ACHN (cell line): Measurements from ENCODE around the gene MGA.

ENCODE experiments used
- DNase-seq: peaks from one replicate; pipeline ENCODE4 v3.0.0-alpha.2; 2015
- in situ Hi-C: cut with HindIII; loops from 2 replicates; pipeline ENCODE4 v1.10.0; 2017; ENCODE audit warnings: low sequenced_read_pairs, low pct_ligation_motif_present, low pct_unique_long_range_greater_than_20kb

MGA gene

GRCh38 chr15:41660235-41661077 is at the start of gene MGA:
Gene MGA, plus strand, starts transcription at chr15:41660405.
- in situ Hi-C loops = no loop called here

GRCh38 chr15:41620536-41621199 is 39.5 kb upstream of the MGA start:
- in situ Hi-C loops = no loop called here
- no peak for DNase-seq

More at GRCh38 chr15:41660235-41661077, at the start of gene MGA:
- DNase-seq = peak; percentile 93

DNA sequence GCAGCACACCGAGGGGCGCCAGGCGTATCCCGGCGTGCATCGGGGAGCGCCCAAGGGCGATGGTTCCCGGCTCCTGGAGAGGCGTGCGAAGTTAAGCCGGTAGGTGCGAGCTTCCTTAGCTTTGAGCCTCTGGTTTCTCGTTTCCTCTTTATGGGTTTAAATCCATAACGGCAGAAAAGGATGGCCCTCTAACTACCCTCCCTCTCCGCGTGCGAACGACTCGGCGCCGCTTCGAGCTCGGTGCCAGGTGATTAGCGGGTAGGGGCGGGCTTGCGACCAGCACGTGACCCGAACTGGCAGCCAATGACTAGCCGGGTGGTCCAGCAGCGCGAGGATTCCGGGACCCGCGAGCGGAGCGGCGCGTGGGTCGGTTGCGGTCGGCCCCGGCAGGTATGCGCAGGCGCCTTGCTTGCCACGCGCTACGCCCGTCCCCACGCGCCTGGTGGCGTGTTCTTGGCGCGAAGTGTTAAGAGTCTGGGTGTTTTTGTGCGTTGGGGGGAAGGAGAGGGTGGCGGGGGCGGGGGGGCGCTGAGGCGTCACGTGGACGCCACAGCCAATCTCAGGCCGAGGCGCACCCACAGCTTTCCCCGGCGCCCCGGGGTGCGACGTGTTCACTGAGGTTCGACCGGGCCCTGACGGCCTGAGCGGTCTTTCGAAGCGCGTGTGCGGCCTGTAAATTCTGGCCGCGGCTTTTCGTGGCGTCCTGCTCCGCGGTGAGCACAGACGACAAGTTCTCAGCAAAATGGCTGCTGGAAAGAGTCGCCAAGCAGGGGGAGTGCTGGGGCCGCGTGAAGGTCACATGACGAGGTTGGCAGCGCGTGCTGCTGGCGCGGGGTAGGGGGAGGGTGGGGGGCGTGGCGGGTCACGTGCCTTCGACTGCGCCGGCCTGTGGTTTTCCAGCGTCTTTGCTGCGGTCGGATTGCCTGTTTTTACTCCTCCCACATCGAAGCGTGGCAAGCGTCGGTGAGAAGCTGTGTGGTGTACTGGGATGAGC is 38.7 kb upstream of the MGA start:
- in situ Hi-C loops = no loop called here
- DNase-seq = peak; percentile 82

DNA sequence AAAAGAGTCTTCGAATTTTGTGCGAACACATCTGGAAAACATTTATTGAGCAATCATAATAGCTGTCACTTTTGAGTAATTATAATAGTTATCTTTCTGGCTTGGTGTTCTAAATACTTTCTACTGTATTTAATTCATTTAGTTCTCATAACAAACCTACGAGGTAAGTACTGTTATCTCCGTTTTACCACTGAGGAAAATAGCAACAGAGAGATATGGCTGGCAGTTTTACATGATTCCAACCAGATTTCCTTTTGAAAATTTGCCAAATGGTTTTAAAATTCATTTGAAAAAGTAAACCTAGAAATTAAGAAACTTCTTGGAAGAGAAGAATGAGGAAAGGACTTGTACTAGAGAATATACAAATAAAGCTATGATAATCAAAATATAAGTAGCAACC is 37.3 kb upstream of the MGA start:
- in situ Hi-C loops = no loop called here
- no peak for DNase-seq

DNA sequence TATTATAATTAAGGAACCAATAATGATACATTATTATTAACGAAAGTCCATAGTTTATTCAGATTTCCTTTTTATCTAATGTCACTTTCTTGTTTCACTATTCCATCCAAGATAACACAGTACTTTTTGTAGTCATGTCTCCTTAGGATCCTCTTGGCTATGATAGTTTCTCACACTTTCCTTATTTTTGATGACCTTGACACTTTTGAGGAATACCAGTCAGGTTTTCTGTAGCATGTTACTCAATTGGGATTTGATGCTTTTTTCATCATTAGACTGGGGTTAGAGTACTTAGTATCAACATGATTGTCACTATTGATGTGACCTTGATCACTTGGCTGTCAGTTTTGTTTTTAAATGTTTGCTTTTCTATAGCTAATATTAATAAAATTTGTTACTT is 33.0 kb upstream of the MGA start:
- in situ Hi-C loops = no loop called here
- DNase-seq = no peak

GRCh38 chr15:41629463-41629862 is 30.7 kb upstream of the MGA start:
- in situ Hi-C loops = no loop called here
- no peak for DNase-seq

- in situ Hi-C loops = no loop called here
- DNase-seq = no peak
Measured at GRCh38 chr15:41629883-41630282, 30.3 kb upstream of the MGA start.

GRCh38 chr15:41630616-41631217 is 29.5 kb upstream of the MGA start:
- in situ Hi-C loops = no loop called here
- DNase-seq = no peak

- in situ Hi-C loops = no loop called here
Measured at GRCh38 chr15:41631880-41632470, 28.2 kb upstream of the MGA start.

GRCh38 chr15:41633609-41634008 is 26.6 kb upstream of the MGA start:
- in situ Hi-C loops = no loop called here
- DNase-seq = no peak

More at GRCh38 chr15:41631880-41632470, 28.2 kb upstream of the MGA start:
- no peak for DNase-seq

DNA sequence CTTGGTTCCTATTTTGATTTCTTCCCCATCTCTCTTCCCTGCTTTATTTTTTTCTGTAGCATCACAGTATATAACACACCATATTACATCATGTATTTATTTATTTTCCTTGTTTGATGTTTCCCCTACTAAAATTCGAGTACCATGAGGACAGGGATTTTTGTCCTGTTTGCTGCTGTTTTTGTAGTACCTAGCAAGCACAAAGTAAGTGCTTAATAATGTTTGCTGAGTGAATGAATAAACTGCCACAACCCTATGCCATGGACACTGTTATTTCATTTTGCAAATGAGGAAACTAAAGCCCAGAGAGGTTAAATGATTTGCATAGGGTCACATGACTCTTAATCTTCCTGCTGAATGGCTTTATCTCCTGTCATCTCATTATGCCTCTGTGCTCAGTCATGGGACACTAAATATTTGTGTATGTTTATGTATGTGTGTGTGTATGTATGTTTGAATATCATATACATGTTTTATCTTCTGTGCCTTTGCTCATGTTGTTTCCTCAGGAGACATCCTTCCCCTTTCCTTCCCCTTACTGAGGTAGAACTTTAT is 26.1 kb upstream of the MGA start:
- in situ Hi-C loops = no loop called here
- no peak for DNase-seq

- no peak for DNase-seq
- in situ Hi-C loops = no loop called here
Measured at GRCh38 chr15:41637086-41637485, 23.1 kb upstream of the MGA start.

DNA sequence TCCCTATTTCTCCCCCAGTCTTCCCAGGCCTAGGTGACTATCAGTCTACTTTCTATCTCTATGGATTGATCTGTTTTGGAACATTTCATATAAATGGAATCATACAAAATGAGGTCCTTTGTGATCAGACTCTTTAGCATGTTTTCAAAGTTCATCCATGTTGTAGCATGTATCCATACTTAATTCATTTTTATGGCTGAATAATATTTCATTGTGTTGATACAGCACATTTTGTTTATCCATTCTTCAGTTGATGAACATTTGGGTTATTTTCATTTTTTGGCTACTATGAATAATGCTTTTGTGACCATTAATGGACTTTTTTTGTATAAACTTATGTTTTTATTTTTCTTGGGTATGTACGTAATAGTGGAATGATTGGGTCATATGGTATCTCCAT is 19.2 kb upstream of the MGA start:
- DNase-seq = no peak
- in situ Hi-C loops = no loop called here

GRCh38 chr15:41647262-41647661 is 12.9 kb upstream of the MGA start:
- DNase-seq = no peak
- in situ Hi-C loops = no loop called here

- in situ Hi-C loops = no loop called here
- DNase-seq = no peak
Measured at GRCh38 chr15:41648097-41648496, 12.1 kb upstream of the MGA start.

- in situ Hi-C loops = no loop called here
Measured at GRCh38 chr15:41648770-41649169, 11.4 kb upstream of the MGA start.

DNA sequence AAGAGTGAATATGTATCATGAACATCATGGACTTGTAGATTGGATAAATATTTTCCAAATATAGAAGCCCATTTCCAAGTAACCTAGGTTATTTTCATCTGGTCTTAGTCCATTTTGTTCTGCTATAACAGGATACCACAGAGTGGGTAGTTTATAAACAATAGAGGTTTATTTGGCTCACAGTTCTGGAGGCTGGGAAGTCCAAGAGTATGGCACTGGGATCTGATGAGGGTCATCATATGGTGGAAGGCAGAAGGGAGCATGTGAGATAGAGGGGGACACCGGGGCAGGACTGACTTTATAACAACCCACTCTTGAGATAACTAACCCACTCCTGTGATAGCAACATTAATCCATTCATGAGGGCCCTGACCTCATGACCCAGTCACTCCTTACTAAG is 9.4 kb upstream of the MGA start:
- DNase-seq = no peak
- in situ Hi-C loops = no loop called here

More at GRCh38 chr15:41648770-41649169, 11.4 kb upstream of the MGA start:
- DNase-seq = no peak

- DNase-seq = no peak
- in situ Hi-C loops = no loop called here
Measured at GRCh38 chr15:41651373-41651772, 8.8 kb upstream of the MGA start.
